Motor neuron (in vitro differentiated cells): ENCODE measurements around the gene B3GALT4. TPM values are rescaled to one million over a fixed set of nuclear protein-coding genes. Genes with fewer than 3 reads are reported as not detected.
A peak's percentile ranks its signal among the peaks of the same experiment; 100 is the strongest.

Experiments
- ATAC-seq, 8 experiments: fragments of 200-7000 bp; cut with Tn5 transposase; replicated peaks in 6 of 8; 2 replicates each; pipeline ENCODE4 v1.8.0; 2021; ENCODE audit warnings: mild to moderate bottlenecking in 8 of 8, moderate library complexity in 8 of 8
- H3K27ac ChIP-seq, 2 donors: fragments of 250-450 bp; sonication (Bioruptor Pico); 2 replicates each; pipeline ENCODE4 v1.9.0; 2021; ENCODE audit warnings: antibody characterized with exemption in 2 of 2, mild to moderate bottlenecking in 2 of 2, moderate library complexity in 1 of 2
- H3K4me1 ChIP-seq, 2 donors: fragments of 250-450 bp; sonication (Bioruptor Pico); replicated peaks in 1 of 2; 2 replicates each; pipeline ENCODE4 v1.6.1; 2021; ENCODE audit warnings: antibody characterized with exemption in 2 of 2, mild to moderate bottlenecking in 2 of 2, moderate library complexity in 1 of 2
- H3K4me3 ChIP-seq, 5 donors: fragments of 250-450 bp; sonication (Bioruptor Pico); 2 replicates each; pipeline ENCODE4 v1.9.0; 2021; ENCODE audit warnings: antibody characterized with exemption in 5 of 5, mild to moderate bottlenecking in 5 of 5, moderate library complexity in 4 of 5
- WGBS, 10 experiments: fragments of 450-650 bp; shearing (Covaris generic); methylation state at CpG; one replicate each; pipeline ENCODE4 v1.0.0; 2022; 5-methylcytosine and 5-hydroxymethylcytosine counted together
- in situ Hi-C, 9 experiments: fragments of 400-800 bp; cut with MboI; loops; one replicate each; pipeline ENCODE4 v1.15.0; 2021; ENCODE audit warnings: low sequenced_read_pairs in 9 of 9, low pct_unique_long_range_greater_than_20kb in 2 of 9; ENCODE audit not compliant: unreplicated experiment in 9 of 9
- total RNA-seq, 8 experiments: library from RNA; unstranded; fragments of 300-600 nt; gene quantifications; 2 replicates each; pipeline versions ENCODE4 v1.2.3 to v1.2.4, GENCODE V29; 2022

B3GALT4 gene
- total RNA-seq, 8 experiments from 2014 or later = 1.5 to 6.0 (median 5.1) TPM

DNA sequence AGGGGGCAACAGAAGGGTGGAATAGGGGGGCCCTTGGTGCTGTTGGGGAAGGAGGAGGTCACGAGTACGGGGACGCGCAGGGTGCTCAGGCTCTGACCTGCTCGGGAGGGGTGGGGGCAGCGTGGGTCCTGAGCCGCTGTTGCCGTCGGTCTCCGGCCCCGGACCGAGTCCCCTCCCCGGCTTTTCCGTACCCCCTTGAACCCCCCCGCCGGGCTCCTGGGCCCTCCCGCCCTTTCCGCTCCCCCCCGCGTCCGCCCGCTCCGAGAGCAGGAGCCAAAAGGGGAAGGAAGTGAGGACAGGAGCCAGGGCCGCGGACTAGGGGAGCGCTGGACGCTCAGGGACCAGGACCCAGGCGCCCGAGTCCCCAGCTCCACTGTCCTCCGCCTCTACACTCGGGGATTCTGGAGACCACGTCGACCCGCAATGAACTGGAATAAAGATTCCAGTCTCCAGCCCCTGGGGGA is 21.9 kb downstream of the B3GALT4 start, which contains the start of gene RGL2:
TSS of gene RGL2 (minus strand) at position 170 of the 464 bp plus-strand sequence. CDS start 332 bp downstream, outside the sequence.
- no CpG with 5 or more reads among the region's 34 CpGs for WGBS, 10 experiments
- Histone ChIP-seq H3K4me1 (peaks cover 7 to 17% of the 10 kb centered on the region in 2 donors), H3K4me3 (peak within 1 kb of the TSS; percentile 51 to 96 (median 74)), H3K27ac (peak within 1 kb of the TSS; percentile 92 to 96)
- peak; percentile 9 to 54 (median 42) for ATAC-seq
- in situ Hi-C loops = no loop called here

DNA sequence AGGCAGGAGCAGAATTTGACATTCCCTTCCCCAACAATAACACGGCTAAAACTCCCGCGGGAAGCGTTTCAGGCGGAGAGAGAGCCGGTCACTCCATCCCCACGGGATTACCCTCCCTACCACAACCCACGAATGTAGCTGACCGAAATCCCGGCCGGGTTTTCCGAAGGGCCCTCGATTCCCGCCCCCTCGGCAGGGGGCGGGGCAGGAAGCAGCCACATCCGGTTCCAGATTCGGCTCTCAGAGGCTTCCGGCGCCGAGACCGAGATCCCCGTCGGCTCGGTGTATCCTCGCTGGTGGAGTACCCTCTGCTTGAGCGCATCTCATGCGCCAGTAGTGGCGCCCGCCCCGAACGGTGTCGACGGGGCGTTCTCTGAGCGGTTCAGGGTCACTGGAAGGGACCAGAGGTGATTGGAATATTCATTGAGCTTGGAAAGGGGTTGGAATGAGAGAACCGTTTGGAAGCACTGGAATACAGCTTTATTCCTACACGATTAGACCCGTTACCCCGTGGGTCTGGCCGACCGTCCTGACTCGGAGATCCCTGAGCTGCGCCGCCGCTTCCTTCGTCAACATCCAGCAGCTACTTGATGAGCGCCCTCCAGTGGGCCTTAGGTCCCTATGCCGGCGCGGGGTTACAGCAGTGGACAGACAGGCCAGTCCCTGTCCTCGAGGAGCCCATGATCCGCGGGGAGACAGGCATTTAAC is 22.5 kb downstream of the B3GALT4 start:
- in situ Hi-C loops = no loop called here
- 0% methylated on average over 1 to 9 of the region's 54 CpGs; no CpG with 5 or more reads in 2 of the 10 experiments for WGBS, 10 experiments
- Histone ChIP-seq H3K27ac (peak overlapping the region; percentile 92 to 96), H3K4me3 (peak overlapping the region; percentile 51 to 96 (median 74)), H3K4me1 (peaks cover 7 to 17% of the 10 kb centered on the region in 2 donors)
- ATAC-seq = peak; percentile 60 to 84 (median 74)

DNA sequence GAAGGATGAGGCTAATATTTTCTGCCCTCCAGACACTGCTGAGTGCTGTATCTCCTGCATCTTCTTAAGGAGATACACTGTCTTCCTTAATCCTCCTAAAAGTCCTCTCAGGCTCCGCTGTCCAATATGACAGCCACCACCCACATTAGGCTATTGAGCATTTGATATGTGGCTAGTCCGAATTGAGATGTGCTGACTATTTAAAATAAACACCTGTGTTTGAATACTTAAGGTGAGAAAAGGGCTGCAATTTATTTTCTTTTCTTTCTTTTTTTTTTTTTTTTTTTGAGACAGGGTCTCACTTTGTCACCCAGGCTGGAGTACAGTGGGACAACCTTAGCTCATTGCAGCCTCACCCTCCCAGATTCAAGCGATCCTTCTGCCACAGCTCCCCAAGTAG is 25.0 kb downstream of the B3GALT4 start:
- WGBS, 10 experiments = 53 to 100% (median 92%) methylated on average over 1 to 3 of the region's 3 CpGs; no CpG with 5 or more reads in 1 of the 10 experiments
- in situ Hi-C loops = no loop called here
- no peak for ATAC-seq
- Histone ChIP-seq H3K4me1 (peaks cover 7 to 17% of the 10 kb centered on the region in 2 donors), H3K27ac (no peak overlapping the region), H3K4me3 (no peak overlapping the region)

DNA sequence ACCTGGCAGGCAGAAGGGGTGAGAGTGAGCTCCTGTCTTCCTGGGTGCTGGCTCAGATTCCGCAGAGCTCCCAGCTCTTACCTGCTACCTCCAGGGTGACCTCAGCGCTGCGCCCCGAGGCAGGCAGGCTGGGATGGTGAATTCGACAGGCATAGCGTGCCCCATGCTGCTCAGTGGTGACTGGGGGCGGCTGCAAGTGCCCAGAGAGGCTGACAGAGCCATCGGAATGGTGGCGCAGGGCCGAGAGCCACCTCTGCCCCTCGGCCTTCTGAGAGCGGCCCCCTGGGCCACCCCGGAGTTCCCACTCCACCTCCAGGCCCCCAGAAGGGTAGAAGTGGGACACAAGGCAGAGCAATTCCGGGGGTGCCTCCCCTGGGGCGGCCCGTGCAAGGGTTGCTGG is 27.3 kb downstream of the B3GALT4 start:
- no peak for ATAC-seq
- H3K27ac ChIP-seq = no peak overlapping the region
- peaks cover 4 to 8% of the 10 kb centered on the region in 2 donors for H3K4me1 ChIP-seq
- 90% methylated on average over 2 of the region's 16 CpGs; no CpG with 5 or more reads in 9 of the 10 experiments for WGBS, 10 experiments
- no peak overlapping the region for H3K4me3 ChIP-seq
- in situ Hi-C loops = no loop called here

DNA sequence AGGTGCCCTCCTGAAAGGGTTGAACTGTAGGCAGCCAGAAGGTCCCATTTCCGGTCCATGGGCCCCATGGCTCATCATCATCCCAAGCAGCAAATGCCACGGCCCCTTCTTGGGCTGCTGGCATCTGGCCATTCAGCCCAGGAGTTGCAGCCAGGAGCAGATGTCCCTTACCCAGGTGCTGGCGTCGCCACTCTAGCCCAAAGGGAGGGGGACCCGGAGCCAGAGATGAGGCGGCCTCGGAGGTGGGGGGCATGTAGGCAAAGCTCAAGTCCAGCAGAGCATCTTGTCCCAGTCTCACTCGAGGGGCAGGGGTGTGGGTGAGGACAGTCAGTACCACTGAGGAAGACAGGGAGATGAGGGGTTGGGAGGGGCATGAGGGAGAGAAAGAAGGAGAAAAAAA is 28.1 kb downstream of the B3GALT4 start:
- Histone ChIP-seq H3K4me1 (peaks cover 4 to 8% of the 10 kb centered on the region in 2 donors), H3K4me3 (no peak overlapping the region), H3K27ac (no peak overlapping the region)
- peak in 3 of 8 experiments; percentile 4 to 19 (median 16) for ATAC-seq
- in situ Hi-C loops = no loop called here
- WGBS, 10 experiments = 88 to 100% methylated on average over 1 to 3 of the region's 8 CpGs; no CpG with 5 or more reads in 8 of the 10 experiments

DNA sequence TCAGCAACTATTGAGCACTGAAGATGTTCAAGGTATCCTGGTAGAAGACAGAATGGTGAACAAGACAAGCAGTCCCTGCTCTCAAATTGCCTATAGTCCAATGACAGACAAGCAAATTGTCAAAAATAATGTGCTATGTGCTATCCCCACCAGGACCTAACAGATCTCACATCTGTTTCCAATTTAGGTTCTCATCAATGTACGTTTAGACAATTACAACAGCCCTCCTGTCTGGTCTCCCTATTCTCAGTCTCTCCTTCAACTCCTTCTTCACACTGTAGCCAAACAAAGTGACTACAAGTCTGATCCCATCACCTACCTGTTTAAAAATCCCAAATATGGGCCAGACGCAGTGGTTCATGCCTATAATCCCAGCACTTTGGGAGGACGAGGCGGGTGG is 29.4 kb downstream of the B3GALT4 start:
- H3K27ac ChIP-seq = no peak overlapping the region
- in situ Hi-C loops = no loop called here
- WGBS, 10 experiments = 67 to 94% (median 93%) methylated on average over 1 to 3 of the region's 4 CpGs; no CpG with 5 or more reads in 5 of the 10 experiments
- no peaks in the 10 kb centered on the region for H3K4me1 ChIP-seq
- ATAC-seq = no peak
- H3K4me3 ChIP-seq = no peak overlapping the region

DNA sequence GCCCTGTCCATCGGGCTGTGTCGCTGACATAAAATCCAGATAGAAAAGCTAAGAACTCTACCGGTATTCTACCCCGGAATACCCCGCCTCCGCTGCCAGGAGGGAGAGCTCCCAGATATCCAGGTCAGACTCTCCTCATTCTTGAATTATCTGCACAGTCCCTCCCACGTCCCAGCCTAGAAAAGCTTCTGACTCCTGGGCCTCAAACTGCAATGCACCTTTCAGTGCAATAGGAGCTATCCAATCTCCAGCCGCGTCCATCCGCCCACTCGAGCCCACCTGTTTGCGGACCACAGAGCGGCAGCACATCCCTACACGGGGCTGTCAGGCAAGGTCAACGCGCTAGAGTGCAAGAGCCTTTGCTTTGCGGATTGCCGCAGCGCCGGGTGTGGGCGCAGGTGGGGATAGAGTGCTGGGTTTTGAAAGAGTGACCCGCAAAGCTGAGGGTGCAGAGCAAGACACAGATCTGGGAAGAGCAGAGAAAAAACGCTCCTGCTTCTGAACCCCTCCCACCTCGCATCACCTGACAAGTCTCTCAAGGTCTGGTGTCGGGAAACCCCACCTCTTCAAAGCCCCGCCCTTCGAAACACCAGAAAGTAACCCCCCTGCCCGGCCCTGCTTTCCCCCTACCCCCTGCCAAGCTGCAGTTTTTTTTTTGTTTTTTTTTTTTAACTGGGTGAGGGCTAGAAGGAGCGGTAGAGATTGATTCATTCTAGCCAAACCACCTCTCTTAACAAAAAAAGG is 35.6 kb downstream of the B3GALT4 start:
- H3K4me1 ChIP-seq = peaks cover 15 to 17% of the 10 kb centered on the region in 2 donors
- peak; percentile 12 to 68 (median 44) for ATAC-seq
- in situ Hi-C loops = no loop called here
- H3K27ac ChIP-seq = no peak overlapping the region
- 3 to 67% (median 9%) methylated on average over 3 to 19 of the region's 29 CpGs; no CpG with 5 or more reads in 4 of the 10 experiments for WGBS, 10 experiments
- H3K4me3 ChIP-seq = peak overlapping the region; percentile 30 to 70 (median 41)

DNA sequence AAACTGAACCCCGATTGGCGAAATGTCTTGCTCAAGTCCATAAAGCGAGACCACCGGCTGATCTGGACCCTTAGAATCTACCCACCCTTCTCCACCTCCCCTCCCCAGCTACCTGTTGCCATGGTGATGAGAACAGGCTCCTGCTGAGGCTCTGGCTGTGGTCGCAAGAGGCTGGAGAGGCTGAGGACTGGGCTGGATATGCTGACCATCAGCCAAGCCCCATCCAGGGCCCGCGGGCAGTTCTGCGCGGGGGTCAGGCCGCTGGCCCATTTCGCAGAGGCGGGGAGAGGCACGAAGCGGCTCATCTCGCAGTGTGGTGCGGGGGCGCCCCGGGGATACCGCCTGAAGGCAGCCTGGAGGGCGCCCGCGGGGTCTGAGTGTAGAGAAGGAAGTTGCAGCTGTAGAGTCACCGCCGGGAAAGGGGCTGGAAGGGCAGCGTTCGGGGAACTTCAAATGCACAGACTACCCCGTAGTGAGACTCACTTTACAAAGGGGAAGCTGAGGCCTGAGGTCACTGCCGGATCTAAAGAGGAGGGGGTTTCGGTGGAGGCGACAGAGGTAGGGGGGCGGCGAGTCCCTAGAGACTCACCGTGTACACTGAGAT is 36.3 kb downstream of the B3GALT4 start:
- in situ Hi-C loops = no loop called here
- ATAC-seq = peak; percentile 1 to 20 (median 9)
- no peak overlapping the region for H3K27ac ChIP-seq
- peaks cover 15 to 17% of the 10 kb centered on the region in 2 donors for H3K4me1 ChIP-seq
- WGBS, 10 experiments = 0 to 7% (median 0%) methylated on average over 1 to 16 of the region's 33 CpGs; no CpG with 5 or more reads in 4 of the 10 experiments
- H3K4me3 ChIP-seq = peak overlapping the region; percentile 30 to 70 (median 41)

DNA sequence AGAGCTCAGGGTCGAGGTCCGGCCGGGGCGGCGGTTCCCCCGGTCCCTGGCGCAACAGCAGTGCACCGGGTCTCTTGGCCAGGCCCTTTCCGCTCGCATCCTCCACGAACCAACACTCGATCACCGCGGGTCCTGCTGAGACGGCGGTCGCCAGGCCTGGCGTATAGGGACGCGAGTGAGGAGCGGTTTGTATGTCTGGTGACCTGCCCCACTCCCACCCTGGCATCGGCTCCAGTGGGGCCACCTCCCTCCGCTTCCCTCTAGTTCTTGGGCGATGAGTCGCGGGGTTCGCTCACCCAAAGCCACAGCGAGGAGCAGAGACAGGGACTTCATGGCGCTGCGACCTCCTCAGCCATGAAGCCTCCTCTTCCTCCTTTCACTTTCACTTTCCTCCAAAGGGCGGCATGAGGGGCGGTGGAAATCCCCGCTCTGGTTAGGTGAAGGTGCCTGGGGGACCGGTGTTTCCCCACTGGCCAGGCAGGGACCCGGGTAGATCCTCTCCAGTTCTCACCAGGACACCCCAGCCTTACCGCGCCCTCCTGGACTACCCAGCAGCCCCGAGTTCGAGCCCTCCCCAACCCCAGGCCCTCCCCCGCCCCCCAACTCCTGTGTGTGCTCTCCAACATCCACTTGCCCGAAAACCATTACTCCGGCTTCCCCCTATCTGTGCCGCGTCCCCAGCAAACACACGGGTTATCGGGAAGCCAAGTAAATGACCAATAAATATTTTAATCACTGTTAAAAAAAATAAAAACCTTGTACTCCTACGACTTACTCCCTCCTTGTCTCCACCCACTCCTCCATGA is 37.0 kb downstream of the B3GALT4 start, which contains the start of gene TAPBP:
TSS of gene TAPBP (minus strand) at position 370 of the 806 bp plus-strand sequence. CDS start at position 333, 37 bp downstream.
- H3K27ac ChIP-seq = peak within 1 kb of the TSS in 1 of 2 donors; percentile 59
- WGBS, 10 experiments = 0 to 5% (median 0%) methylated on average over 4 to 10 of the region's 47 CpGs; no CpG with 5 or more reads in 6 of the 10 experiments
- in situ Hi-C loops = no loop called here
- H3K4me1 ChIP-seq = peaks cover 19 to 21% of the 10 kb centered on the region in 2 donors
- peak in 7 of 8 experiments; percentile 1 to 10 (median 4) for ATAC-seq
- peak within 1 kb of the TSS; percentile 30 to 70 (median 41) for H3K4me3 ChIP-seq

DNA sequence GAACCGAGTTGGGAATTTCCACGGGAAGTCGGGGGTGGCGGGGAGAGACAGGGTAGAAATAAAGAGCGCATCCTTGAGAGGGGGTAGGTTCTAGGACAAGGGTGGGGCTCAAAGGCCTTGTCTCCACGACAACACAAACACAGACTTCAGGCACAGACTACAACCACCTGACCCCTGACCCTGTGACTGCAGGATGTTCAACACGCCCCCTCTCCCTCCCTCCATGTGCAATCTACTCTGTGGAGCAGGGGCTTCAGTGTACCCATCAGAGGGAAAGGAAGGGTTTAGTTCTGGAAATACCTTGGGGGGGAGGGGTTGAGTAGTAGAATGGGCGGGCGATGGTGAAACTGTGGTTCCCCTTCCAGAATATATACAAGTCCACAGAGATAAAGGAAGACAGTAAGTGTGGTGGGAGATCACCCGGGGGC is 37.6 kb downstream of the B3GALT4 start:
- peak overlapping the region in 1 of 2 donors; percentile 59 for H3K27ac ChIP-seq
- 0 to 75% (median 33%) methylated on average over 1 to 2 of the region's 10 CpGs; no CpG with 5 or more reads in 3 of the 10 experiments for WGBS, 10 experiments
- peaks cover 19 to 21% of the 10 kb centered on the region in 2 donors for H3K4me1 ChIP-seq
- peak in 3 of 8 experiments; percentile 36 to 48 (median 40) for ATAC-seq
- H3K4me3 ChIP-seq = peak overlapping the region in 4 of 5 donors; percentile 33 to 70 (median 52)
- in situ Hi-C loops = no loop called here

DNA sequence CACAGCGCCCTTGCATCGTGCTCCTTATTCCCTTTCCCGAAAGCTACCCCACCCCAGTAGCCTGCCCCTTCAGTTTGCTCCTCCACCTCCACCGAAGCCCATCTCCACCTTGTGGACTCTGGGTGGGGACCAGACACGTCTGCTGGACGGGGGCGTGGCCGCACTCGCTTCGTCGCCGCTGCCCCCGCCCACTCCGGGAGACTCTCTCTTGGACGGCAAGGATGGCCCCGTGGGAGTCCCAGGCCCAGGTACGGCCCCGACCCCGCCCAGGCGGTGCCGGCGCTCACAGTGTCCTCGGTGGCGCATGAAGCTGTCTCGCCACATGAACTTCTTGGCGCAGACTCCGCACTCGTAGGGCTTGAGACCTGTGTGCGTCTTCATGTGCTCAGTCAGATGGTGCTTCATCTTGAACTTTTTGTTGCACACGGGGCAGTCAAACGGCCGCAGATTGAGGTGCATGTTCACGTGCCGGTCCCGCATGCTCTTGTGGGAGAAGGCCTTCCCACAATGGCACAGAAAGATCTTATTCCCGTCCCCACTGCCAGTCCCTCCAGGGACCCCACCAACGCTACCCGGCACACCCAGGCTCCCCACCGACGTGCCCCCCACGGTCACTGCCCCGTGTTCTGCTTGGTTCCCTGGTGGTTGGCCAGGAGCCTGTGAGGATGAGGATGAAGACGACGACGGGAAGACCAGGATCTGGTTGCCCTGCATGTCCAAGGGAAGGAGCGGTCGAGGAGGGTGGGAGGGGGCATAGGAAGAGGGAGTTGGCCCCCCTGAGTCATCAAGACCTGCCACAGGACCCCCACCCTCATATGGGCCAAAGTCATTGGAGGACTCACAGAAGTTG is 38.2 kb downstream of the B3GALT4 start:
- Histone ChIP-seq H3K4me3 (peak overlapping the region in 1 of 5 donors; percentile 64), H3K27ac (no peak overlapping the region), H3K4me1 (peaks cover 19 to 21% of the 10 kb centered on the region in 2 donors)
- WGBS, 10 experiments = 0 to 100% (median 60%) methylated on average over 1 to 8 of the region's 47 CpGs; no CpG with 5 or more reads in 5 of the 10 experiments
- peak in 2 of 8 experiments; percentile 0 to 14 for ATAC-seq
- in situ Hi-C loops = no loop called here
